GM20431 (cell line): ENCODE results near the gene AUTS2.

ENCODE experiments used
- in situ Hi-C: fragments of 300-500 bp; cut with MseI, MboI; formaldehyde crosslinking; loops from one replicate; pipeline ENCODE4 v1.15.0; 2020; ENCODE audit warnings: low sequenced_read_pairs; ENCODE audit not compliant: unreplicated experiment

Gene AUTS2

DNA sequence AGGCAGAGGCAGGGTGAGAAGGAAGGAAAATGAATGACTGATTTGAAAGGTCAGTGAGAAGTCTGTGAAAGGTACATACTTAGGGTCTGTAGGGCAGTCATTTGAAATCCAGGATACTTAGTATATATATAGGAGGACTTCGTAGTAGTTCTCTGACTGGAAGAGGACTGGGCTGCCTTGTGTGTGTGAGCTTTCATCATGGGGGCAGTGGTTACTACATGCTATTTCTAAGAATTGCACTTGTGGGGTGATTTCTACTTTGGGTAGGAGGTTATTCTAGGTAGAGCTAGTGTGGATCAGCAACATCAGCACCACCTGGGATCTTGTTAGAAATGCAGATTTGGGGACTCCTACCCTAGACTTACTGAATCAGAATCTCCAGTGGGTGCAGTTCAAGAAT is 104.1 kb downstream of the AUTS2 start:
- in situ Hi-C loops: no loop called here

DNA sequence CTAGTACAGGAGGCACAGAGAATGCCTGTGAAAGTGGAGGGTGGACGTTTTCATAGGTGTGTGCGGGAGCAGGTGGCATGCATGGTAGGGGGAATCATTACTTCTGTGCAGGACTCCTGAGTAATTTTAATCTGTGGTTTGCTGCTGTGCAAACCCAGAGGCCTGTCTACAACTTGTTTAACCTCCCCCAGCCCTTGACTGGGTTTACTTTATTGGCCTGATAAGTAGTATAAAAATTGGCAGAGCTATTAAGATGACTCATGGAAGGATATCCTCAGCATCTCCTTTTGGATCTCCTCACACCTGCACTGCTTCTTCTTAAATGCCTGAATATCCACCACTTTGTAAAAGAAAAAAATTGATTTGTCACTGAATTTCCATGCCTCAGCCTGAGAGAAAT is 104.8 kb downstream of the AUTS2 start:
- in situ Hi-C loops: no loop called here

DNA sequence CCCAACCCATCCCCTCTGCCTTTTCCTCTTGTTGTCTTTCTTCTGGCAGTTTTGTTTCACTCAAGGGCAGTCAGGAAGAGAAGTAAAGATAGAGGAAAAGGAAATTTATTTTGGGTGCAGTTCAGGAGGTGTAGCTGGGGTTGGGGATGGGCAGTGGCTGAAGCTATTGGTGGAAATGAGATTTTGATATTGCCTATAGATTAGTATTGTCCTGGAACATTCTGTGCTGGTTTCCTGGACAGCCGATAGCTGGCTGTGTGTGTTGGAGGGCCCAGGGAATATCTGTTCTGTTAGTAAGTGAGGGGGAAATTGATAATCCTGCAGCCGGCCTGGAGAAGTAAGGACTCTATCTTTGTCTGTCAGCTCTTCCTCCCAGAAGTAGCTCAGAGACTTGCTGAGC is 107.8 kb downstream of the AUTS2 start:
- in situ Hi-C loops: no loop called here

- in situ Hi-C loops: no loop called here
Observed at GRCh38 chr7:69708857-69709256, 110.6 kb downstream of the AUTS2 start.

- in situ Hi-C loops: no loop called here
Observed at GRCh38 chr7:69710768-69711438, 112.6 kb downstream of the AUTS2 start.

- in situ Hi-C loops: no loop called here
Observed at GRCh38 chr7:69714886-69715576, 116.8 kb downstream of the AUTS2 start.

GRCh38 chr7:69717221-69717620 is 118.9 kb downstream of the AUTS2 start:
- in situ Hi-C loops: no loop called here

DNA sequence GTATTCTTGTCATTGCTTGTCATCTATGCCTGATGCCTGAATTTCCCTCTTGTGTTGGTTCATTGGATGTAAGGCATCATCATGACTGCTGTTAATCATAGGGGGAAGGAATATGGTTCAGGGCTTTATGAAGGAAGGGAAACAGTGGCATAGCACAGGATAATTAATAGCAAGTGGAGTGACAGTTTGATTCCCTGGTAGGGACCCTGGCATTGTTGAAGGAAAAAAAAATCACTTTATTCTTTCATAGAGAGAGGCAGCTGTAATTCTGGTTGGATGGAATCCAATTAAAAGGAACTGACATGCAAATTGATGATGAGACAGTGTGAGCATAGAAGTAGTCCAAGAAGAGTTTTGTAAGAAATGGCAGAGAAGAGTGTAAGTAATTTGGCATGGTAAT is 121.4 kb downstream of the AUTS2 start:
- in situ Hi-C loops: no loop called here

DNA sequence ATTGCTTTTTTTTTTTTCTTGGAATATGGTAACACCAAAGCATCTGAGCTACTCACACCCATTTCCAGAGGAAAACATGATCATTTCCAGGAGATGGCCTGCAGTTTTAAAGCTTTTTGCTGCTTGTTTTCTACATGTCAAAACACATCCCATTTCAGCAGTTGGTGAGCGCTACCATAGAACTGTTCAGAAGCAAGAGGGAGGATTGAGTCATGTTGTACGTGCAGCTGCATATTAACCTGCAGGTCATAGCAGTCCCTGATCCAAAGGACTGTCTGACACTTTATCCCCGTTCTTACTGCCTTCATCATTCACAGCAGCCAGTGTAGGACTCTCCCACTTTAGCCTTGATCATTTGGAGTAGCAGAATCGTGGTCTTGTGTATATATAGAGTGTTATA is 124.6 kb downstream of the AUTS2 start:
- in situ Hi-C loops: no loop called here

DNA sequence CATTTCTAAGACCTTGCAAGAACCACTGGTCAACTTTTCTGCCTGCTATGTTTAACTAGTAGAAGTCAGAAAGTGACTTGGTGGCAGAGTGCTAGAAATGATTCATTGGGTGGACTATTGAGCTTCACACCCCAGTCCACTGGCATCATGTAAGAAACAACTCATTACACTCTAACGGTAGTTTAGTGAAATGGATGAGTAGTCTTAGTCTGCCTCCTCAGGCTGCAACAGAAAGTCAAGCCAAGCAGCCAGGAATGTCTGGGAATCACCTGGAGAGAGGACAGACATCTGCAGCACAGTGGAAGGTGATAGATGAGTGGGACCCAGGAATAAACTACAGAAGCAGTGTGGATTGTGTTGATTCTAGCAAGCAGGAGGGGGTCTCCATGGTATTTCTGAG is 125.4 kb downstream of the AUTS2 start:
- in situ Hi-C loops: no loop called here

DNA sequence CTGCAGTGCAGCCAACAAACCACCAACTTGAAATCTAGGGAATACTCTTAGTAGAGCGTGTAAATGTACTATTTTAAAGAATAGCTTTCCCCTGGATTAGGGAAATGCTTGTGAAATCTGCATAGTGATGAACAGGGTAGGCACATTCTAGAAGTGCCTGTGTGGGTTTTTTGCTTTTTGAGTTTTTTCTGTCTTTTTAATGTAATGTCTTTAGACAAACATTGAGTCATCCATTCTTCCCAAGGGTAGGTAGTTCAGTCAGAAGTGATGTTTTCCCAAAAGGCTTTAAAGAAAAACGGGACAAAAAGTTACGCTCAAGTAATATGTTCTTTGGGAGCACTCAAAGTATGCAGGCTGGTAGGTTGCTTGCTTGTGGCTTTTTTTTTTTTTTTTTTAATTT is 130.0 kb downstream of the AUTS2 start:
- in situ Hi-C loops: no loop called here

GRCh38 chr7:69732203-69732602 is 133.9 kb downstream of the AUTS2 start:
- in situ Hi-C loops: no loop called here

DNA sequence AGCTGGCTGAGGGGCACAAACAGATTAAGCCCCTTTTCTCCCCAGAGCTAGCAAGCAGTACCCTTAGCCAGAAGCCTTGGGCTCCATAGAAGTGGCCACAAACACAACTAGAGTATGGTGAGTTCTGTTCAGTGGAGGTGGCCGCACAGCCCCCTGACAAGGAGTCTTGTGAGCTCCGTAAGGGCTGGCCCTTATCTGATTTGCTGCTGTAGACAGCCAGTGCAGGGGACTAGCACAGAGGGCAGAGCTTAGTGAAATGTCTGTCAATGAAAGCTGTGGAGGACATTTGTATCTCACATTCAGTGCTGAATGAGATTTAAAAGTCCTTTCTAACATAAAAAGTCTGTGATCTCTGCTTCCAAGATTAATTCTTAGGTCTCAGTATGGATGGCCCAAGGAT is 137.3 kb downstream of the AUTS2 start:
- in situ Hi-C loops: no loop called here

DNA sequence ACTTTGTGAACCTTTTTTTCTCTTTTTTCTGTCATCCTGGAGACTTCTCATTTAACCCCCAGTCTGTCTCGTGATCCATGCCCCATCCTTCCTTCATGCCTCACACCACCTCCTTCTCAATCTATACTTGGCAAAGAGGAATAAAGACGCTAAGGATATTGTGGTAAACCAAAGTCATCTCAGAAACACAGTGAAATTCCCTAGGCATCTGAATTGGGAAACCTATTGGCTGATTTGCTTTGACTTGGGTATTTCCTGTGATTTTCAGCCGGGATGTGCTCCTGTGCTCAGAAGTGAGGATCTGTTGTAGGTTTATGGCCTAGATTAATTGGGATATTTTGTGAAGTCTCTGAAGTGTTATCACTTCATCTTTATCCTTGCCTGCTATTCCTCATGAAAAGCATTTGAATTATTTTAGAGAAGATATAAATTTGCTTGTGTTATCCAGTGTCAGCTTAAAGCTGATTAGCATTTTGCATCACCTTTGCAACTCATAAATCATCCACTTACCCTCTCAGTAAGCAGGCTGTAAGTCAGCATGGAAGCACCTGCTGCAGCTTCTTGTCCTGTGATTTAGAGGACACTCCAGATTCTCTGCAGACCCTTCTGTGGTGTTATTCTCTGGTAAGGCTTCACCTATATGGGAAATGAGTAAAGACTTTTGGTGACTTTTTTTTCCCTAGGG is 138.0 kb downstream of the AUTS2 start:
- in situ Hi-C loops: no loop called here

DNA sequence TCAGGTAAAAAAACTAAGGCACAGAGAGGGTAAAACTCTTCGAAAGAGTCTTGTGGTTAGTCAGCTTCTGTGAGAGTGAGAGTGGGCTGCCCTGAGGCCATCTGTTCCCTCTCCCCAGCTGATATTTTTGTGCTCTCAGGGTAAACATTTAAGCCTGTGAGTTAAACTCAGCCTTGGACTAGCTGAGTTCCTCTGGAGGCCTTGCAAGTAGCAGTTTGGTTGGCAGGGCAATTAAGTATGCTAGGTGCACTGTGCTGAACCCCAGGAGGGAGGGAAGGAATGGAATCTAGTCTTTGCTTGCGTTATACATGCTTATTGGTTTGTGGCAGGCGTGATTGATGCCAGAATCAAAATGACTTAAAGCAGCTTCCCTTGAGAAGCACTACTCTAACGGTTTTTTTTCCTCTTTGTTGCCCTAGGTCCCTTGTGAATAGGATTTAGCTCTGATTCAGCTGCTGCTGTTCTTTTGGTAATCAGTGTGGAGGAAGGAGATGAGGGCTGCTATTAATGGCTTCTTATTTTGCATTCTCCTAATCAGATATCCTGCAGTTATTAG is 140.2 kb downstream of the AUTS2 start:
- in situ Hi-C loops: no loop called here

GRCh38 chr7:69739190-69739589 is 140.9 kb downstream of the AUTS2 start:
- in situ Hi-C loops: no loop called here

DNA sequence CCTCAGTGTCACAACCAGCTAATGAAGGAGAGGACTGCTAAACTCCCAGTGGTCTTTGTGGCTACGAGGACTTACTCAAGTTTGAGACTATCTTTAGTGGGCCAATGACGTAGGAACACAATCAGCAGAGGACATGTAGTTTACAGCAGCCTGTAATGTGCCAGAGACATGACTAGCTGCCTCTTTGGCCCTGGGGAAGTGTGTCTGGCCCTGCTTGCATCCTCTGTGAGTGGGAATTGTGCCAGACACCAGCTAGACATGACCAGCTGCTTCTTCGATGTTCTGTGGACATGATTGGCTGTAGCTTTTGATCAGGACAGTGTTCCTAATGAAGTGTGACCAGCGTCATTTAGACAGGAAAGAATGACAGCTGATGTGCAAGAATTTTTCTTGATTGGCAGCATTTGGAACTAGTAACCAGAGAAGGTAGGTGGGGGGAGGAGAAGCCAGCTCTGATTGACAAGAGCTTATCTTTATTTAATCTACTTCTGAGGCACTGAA is 141.7 kb downstream of the AUTS2 start:
- in situ Hi-C loops: no loop called here

DNA sequence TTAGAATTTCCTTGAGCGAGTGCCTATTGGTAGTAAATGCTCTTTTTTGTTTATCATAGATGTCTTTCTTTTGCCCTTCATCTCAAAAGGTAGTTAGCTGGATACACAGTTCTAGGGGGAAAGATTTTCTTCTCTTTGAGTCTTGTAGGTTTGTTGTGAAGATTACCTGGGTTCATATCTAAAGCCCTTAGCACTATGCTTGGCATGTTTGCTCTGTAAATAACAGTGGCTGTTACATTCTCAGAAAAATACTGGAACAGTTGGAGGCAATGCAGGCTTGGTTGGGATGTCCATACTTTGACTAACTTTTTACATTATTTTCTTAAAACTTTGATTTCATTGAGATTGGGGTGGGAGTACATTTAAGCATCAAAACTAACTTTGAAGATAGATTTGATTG is 144.0 kb downstream of the AUTS2 start:
- in situ Hi-C loops: no loop called here

DNA sequence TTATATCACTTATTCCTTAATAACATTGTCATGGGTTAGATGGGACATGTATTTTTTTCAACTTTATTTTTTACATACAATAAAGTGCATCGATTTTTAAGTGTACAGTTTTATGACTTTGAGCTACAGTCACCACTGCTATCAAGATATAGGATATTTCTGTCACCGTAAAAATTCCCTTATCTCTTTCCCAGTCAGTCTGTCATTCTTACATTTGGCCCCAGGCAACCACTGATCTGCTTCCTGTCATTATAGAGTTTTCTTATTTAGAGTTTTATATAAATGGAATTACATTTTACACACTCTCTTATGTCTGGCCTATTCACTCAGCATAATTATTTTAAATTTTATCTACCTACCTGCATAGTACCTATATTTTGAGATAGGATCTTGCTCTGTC is 145.2 kb downstream of the AUTS2 start:
- in situ Hi-C loops: no loop called here

- in situ Hi-C loops: no loop called here
Observed at GRCh38 chr7:69744026-69744425, 145.8 kb downstream of the AUTS2 start.

- in situ Hi-C loops: no loop called here
Observed at GRCh38 chr7:69746383-69746782, 148.1 kb downstream of the AUTS2 start.
